Endothelial cell of umbilical vein (primary cell): ENCODE measurements around the gene AGXT. TPM values are rescaled to one million over a fixed set of nuclear protein-coding genes. Genes with fewer than 3 reads are reported as not detected.

Source experiments
- BruUV-seq: library from RNA; stranded (reverse); fragments of 400-500 nt; replicated peaks from 2 replicates; lab custom pipeline; 2021; lab: Mats Ljungman, UMichigan
- CTCF ChIA-PET: fragments of 300-600, 350-600 bp; sonication (Branson Sonifier 250); formaldehyde crosslinking; loops from one replicate; lab custom pipeline; 2021; ENCODE audit warnings: antibody characterized with exemption, inconsistent platforms; lab: Charles Lee
- POLR2A ChIA-PET: fragments of 300-600, 350-600 bp; sonication (Branson Sonifier 250); formaldehyde crosslinking; loops from one replicate; lab custom pipeline; 2021; ENCODE audit warnings: antibody characterized with exemption, inconsistent platforms; lab: Charles Lee
- DNase-seq: peaks from one replicate; pipeline ENCODE4 v3.0.0-alpha.2; 2011; ENCODE audit warnings: low read depth, low spot score
- FAIRE-seq: peaks from 2 replicates; lab custom pipeline; 2011; peaks lifted over from hg19 to GRCh38; lab: Jason Lieb, UNC
- H2AFZ ChIP-seq: 2 replicates; pipeline ENCODE4 v1.6.0; 2012; ENCODE audit warnings: low read depth, low read length, control low read depth, inconsistent platforms
- H3K27ac ChIP-seq: 2 replicates; pipeline ENCODE4 v1.5.1; 2011; ENCODE audit warnings: low read depth, mild to moderate bottlenecking, control low read depth, low read length, moderate library complexity; ENCODE audit not compliant: insufficient read depth
- H3K27me3 ChIP-seq, 2 experiments: 2 replicates each; pipeline versions ENCODE4 v1.6.0 to v1.6.1; 2011; ENCODE audit warnings: low read length in 2 of 2, mixed read lengths in 1 of 2; ENCODE audit not compliant: control insufficient read depth in 2 of 2, insufficient read depth in 2 of 2
- H3K36me3 ChIP-seq, 2 experiments: 2 replicates in 1 of 2; 3 replicates in 1 of 2; pipeline ENCODE4 v1.5.1; 2011; ENCODE audit warnings: low read length in 2 of 2, mild to moderate bottlenecking in 1 of 2, moderate library complexity in 1 of 2; ENCODE audit not compliant: control insufficient read depth in 2 of 2, insufficient read depth in 2 of 2; ENCODE audit errors: extremely low read depth in 1 of 2
- H3K4me1 ChIP-seq: 3 replicates; pipeline ENCODE4 v1.5.1; 2011; ENCODE audit warnings: mild to moderate bottlenecking, low read length; ENCODE audit not compliant: control insufficient read depth, insufficient read depth; ENCODE audit errors: extremely low read depth
- H3K4me2 ChIP-seq: 2 replicates; pipeline ENCODE4 v1.6.1; 2011; ENCODE audit warnings: low read length, control low read depth, mixed read lengths; ENCODE audit not compliant: insufficient read depth
- H3K4me3 ChIP-seq, 3 experiments: fragments of 200-600 bp in 1 of 3; sonication (generic), shearing (Covaris generic) in 1 of 3; replicated peaks in 1 of 3; 2 replicates each; pipeline ENCODE4 v1.5.1; 2011 to 2016; ENCODE audit warnings: control low read depth in 3 of 3, low read length in 3 of 3, mild to moderate bottlenecking in 2 of 3, inconsistent platforms in 1 of 3, low read depth in 1 of 3, moderate library complexity in 1 of 3; ENCODE audit not compliant: insufficient read depth in 1 of 3
- H3K79me2 ChIP-seq: 2 replicates; pipeline ENCODE4 v1.6.0; 2012; ENCODE audit warnings: low read length, inconsistent platforms; ENCODE audit not compliant: control insufficient read depth, insufficient read depth
- H3K9ac ChIP-seq: replicated peaks from 2 replicates; pipeline ENCODE3; 2011; ENCODE audit warnings: low read length, control low read depth; ENCODE audit not compliant: insufficient read depth; ENCODE audit errors: extremely low read depth
- H3K9me1 ChIP-seq: replicated peaks from 3 replicates; pipeline ENCODE4 v1.6.0; 2011; ENCODE audit warnings: mild to moderate bottlenecking, low read length; ENCODE audit not compliant: control insufficient read depth, insufficient read depth; ENCODE audit errors: extremely low read depth
- H3K9me3 ChIP-seq: replicated peaks from 2 replicates; pipeline ENCODE4 v1.5.1; 2012; ENCODE audit warnings: low read length, inconsistent platforms; ENCODE audit not compliant: control insufficient read depth, insufficient read depth
- H4K20me1 ChIP-seq: replicated peaks from 2 replicates; pipeline ENCODE3; 2011; ENCODE audit warnings: mild to moderate bottlenecking, low read length; ENCODE audit not compliant: control insufficient read depth, insufficient read depth; ENCODE audit errors: extremely low read depth
- EZH2 ChIP-seq: IDR thresholded peaks from 2 replicates; pipeline ENCODE4 v1.6.1; 2012; ENCODE audit warnings: borderline replicate concordance, low read depth, mild to moderate bottlenecking, moderate library complexity, low read length, inconsistent platforms; ENCODE audit not compliant: severe bottlenecking
- FOS ChIP-seq: IDR thresholded peaks from 2 replicates; pipeline ENCODE4 v1.6.1; 2011; ENCODE audit warnings: mild to moderate bottlenecking, low read length, moderate library complexity, borderline replicate concordance; ENCODE audit not compliant: insufficient read depth
- GATA2 ChIP-seq: IDR thresholded peaks from 2 replicates; pipeline ENCODE4 v1.7.0; 2011; ENCODE audit warnings: low read depth, mild to moderate bottlenecking, moderate library complexity, mixed read lengths, low read length; ENCODE audit not compliant: insufficient read length, insufficient read depth
- JUN ChIP-seq: IDR thresholded peaks from 2 replicates; pipeline ENCODE4 v1.6.1; 2011; ENCODE audit warnings: borderline replicate concordance, low read depth; ENCODE audit not compliant: insufficient read length, insufficient read depth
- MYC ChIP-seq: IDR thresholded peaks from one replicate; pipeline ENCODE4 v1.6.1; 2011; ENCODE audit warnings: mild to moderate bottlenecking, low read depth, low read length
- POLR2A ChIP-seq: IDR thresholded peaks from 2 replicates; pipeline ENCODE4 v1.6.1; 2012; ENCODE audit warnings: low read depth, mild to moderate bottlenecking, control low read depth, low read length
- POLR2AphosphoS5 ChIP-seq: IDR thresholded peaks from 2 replicates; pipeline ENCODE4 v1.6.1; 2012; ENCODE audit warnings: low read depth, mild to moderate bottlenecking, control low read depth, low read length, moderate library complexity; ENCODE audit not compliant: insufficient read depth
- dilution Hi-C: fragments of 300-500 bp; cut with MboI; formaldehyde crosslinking; loops from one replicate; pipeline ENCODE4 v1.15.0; 2019; ENCODE audit warnings: low sequenced_read_pairs; ENCODE audit not compliant: extremely low pct_ligation_motif_present
- intact Hi-C: fragments of 100-400 bp; cut with micrococcal nuclease; formaldehyde crosslinking; loops from one replicate; pipeline ENCODE4 v1.10.0; 2022
- polyA plus RNA-seq, 4 experiments: library from polyadenylated mRNA; depleted of rRNA in 3 of 4; stranded (reverse) in 3 of 4; unstranded in 1 of 4; fragments of >200 nt; gene quantifications; 2 replicates each; pipeline versions ENCODE4 v1.2.1 to v1.2.3, GENCODE V29; 2011 to 2012; ENCODE audit warnings: missing spikeins in 1 of 4
- total RNA-seq: library from RNA; stranded (reverse); gene quantifications from 2 replicates; pipeline ENCODE4 v1.2.3, GENCODE V29; 2021
- TF ChIP-seq, protein P1 (sequence below): IDR thresholded peaks from 2 replicates; pipeline ENCODE4 v1.6.1; 2011; ENCODE audit not compliant: insufficient read depth, insufficient read length
- TF ChIP-seq, protein P2 (sequence below), 2 donors: IDR thresholded peaks; 1 replicate in 1 of 2; 2 replicates in 1 of 2; pipeline ENCODE4 v1.5.1; 2011; ENCODE audit warnings: low read length in 2 of 2, mild to moderate bottlenecking in 2 of 2, moderate library complexity in 2 of 2, control low read depth in 1 of 2, inconsistent platforms in 1 of 2, low read depth in 1 of 2; ENCODE audit not compliant: insufficient read depth in 1 of 2; ENCODE audit errors: extremely low read depth in 1 of 2

The AGXT gene
- total and polyA plus RNA-seq, 2 donors (not counting 3 experiments of a cell fraction or from before 2014, with no cell fraction given), result not detected

- dilution Hi-C loops, result no loop called here
- POLR2A ChIA-PET, result no interaction called here
- CTCF ChIA-PET, result interaction anchor here (1.0 kb wide), 1 partner anchor 19 kb away, joined by 3 read pairs; no protein-coding TSS in a partner anchor
Measured at GRCh38 chr2:240821429-240821778, 47.2 kb upstream of the AGXT start.

More at GRCh38 chr2:240821429-240821778, 47.2 kb upstream of the AGXT start:
- DNase-seq (no peak), FAIRE-seq (no peak)
- no peak overlapping the region for H3K27ac ChIP-seq
- H3K9me3 ChIP-seq, result no peaks in the 10 kb centered on the region
- H3K36me3 ChIP-seq, result no peaks in the 10 kb centered on the region
- H3K79me2 ChIP-seq, result no peaks in the 10 kb centered on the region
- H3K9me1 ChIP-seq, result no peaks in the 10 kb centered on the region
- no peaks in the 10 kb centered on the region for H3K4me1 ChIP-seq
- no peak overlapping the region for H3K4me3 ChIP-seq
- no peaks in the 10 kb centered on the region for H4K20me1 ChIP-seq
- TF ChIP-seq, protein P1, sequence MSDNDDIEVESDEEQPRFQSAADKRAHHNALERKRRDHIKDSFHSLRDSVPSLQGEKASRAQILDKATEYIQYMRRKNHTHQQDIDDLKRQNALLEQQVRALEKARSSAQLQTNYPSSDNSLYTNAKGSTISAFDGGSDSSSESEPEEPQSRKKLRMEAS, result no peak
- no peak for TF ChIP-seq GATA2
- TF ChIP-seq JUN, result no peak
- no peak for TF ChIP-seq POLR2A
- TF ChIP-seq FOS, result no peak
- TF ChIP-seq, protein P2, sequence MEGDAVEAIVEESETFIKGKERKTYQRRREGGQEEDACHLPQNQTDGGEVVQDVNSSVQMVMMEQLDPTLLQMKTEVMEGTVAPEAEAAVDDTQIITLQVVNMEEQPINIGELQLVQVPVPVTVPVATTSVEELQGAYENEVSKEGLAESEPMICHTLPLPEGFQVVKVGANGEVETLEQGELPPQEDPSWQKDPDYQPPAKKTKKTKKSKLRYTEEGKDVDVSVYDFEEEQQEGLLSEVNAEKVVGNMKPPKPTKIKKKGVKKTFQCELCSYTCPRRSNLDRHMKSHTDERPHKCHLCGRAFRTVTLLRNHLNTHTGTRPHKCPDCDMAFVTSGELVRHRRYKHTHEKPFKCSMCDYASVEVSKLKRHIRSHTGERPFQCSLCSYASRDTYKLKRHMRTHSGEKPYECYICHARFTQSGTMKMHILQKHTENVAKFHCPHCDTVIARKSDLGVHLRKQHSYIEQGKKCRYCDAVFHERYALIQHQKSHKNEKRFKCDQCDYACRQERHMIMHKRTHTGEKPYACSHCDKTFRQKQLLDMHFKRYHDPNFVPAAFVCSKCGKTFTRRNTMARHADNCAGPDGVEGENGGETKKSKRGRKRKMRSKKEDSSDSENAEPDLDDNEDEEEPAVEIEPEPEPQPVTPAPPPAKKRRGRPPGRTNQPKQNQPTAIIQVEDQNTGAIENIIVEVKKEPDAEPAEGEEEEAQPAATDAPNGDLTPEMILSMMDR (IDR thresholded peaks at IDR 0.05; ENCODE audit: extremely low read depth in 1 of 2, insufficient read depth in 1 of 2, low read depth in 1 of 2, low read length in 2 of 2), result no peak
- no peak for TF ChIP-seq POLR2AphosphoS5
- TF ChIP-seq MYC, result no peak
- TF ChIP-seq EZH2, result no peak
- H3K27me3 ChIP-seq, result peaks cover 43 to 60% of the 10 kb centered on the region in 2 experiments
- no peak overlapping the region for H2AFZ ChIP-seq
- no peak overlapping the region for H3K4me2 ChIP-seq
- no TSS peak for BruUV-seq
- no peak overlapping the region for H3K9ac ChIP-seq
- intact Hi-C loops, result no loop called here
